Effector memory CD4-positive, alpha-beta T cell (primary cell): ENCODE measurements around the gene PVALB.

ENCODE experiments used
- DNase-seq, 3 donors: peaks; one replicate each; pipeline ENCODE4 v3.0.0-alpha.2; 2020
- H3K27ac ChIP-seq: 2 replicates; pipeline ENCODE4 v1.7.0; 2013; ENCODE audit warnings: mild to moderate bottlenecking, low read length, moderate library complexity; ENCODE audit not compliant: insufficient read depth, poor library complexity, severe bottlenecking
- H3K27me3 ChIP-seq: replicated peaks from 2 replicates; pipeline ENCODE4 v1.7.0; 2013; ENCODE audit warnings: mild to moderate bottlenecking, low read length; ENCODE audit not compliant: insufficient read depth, control insufficient read depth, poor library complexity, severe bottlenecking
- H3K36me3 ChIP-seq: 2 replicates; pipeline ENCODE4 v1.7.0; 2013; ENCODE audit warnings: mild to moderate bottlenecking, low read length, moderate library complexity; ENCODE audit not compliant: control insufficient read depth, insufficient read depth
- H3K4me1 ChIP-seq: 2 replicates; pipeline ENCODE4 v1.7.0; 2013; ENCODE audit warnings: low read length, mild to moderate bottlenecking; ENCODE audit not compliant: control insufficient read depth, insufficient read depth, poor library complexity, severe bottlenecking
- H3K4me3 ChIP-seq: 2 replicates; pipeline ENCODE4 v1.7.0; 2013; ENCODE audit warnings: low read length, low read depth, mild to moderate bottlenecking; ENCODE audit not compliant: insufficient read depth, poor library complexity, severe bottlenecking
- H3K9me3 ChIP-seq: 2 replicates; pipeline ENCODE4 v1.7.0; 2013; ENCODE audit warnings: mild to moderate bottlenecking, low read length, moderate library complexity; ENCODE audit not compliant: control insufficient read depth

Gene PVALB

GRCh38 chr22:36815558-36816338 lies 1.1 kb downstream of the PVALB start:
- no peak overlapping the region for H3K27ac ChIP-seq
- H3K27me3 ChIP-seq: peaks cover 31% of the 10 kb centered on the region

GRCh38 chr22:36814801-36815200 lies 2.0 kb downstream of the PVALB start:
- DNase-seq: no peak
- no peaks in the 10 kb centered on the region for H3K9me3 ChIP-seq
- H3K4me1 ChIP-seq: peaks cover 10% of the 10 kb centered on the region
- H3K27ac ChIP-seq: no peak overlapping the region
- no peaks in the 10 kb centered on the region for H3K36me3 ChIP-seq
- no peak overlapping the region for H3K4me3 ChIP-seq
- peaks cover 31% of the 10 kb centered on the region for H3K27me3 ChIP-seq

More at GRCh38 chr22:36815558-36816338, 1.1 kb downstream of the PVALB start:
- no peaks in the 10 kb centered on the region for H3K9me3 ChIP-seq
- H3K4me3 ChIP-seq: no peak overlapping the region
- no peak for DNase-seq
- H3K4me1 ChIP-seq: peaks cover 10% of the 10 kb centered on the region
- no peaks in the 10 kb centered on the region for H3K36me3 ChIP-seq

GRCh38 chr22:36811094-36811800 lies 5.6 kb downstream of the PVALB start:
- H3K4me3 ChIP-seq: no peak overlapping the region
- no peak for DNase-seq
- no peaks in the 10 kb centered on the region for H3K36me3 ChIP-seq
- no peak overlapping the region for H3K27ac ChIP-seq
- H3K27me3 ChIP-seq: peaks cover 12% of the 10 kb centered on the region
- H3K9me3 ChIP-seq: no peaks in the 10 kb centered on the region
- H3K4me1 ChIP-seq: peaks cover 1% of the 10 kb centered on the region

GRCh38 chr22:36809351-36809750 lies 7.5 kb downstream of the PVALB start:
- H3K27ac ChIP-seq: no peak overlapping the region
- H3K4me1 ChIP-seq: no peaks in the 10 kb centered on the region
- no peaks in the 10 kb centered on the region for H3K9me3 ChIP-seq
- no peak for DNase-seq
- H3K27me3 ChIP-seq: no peaks in the 10 kb centered on the region
- H3K4me3 ChIP-seq: no peak overlapping the region
- no peaks in the 10 kb centered on the region for H3K36me3 ChIP-seq

GRCh38 chr22:36808721-36809344 lies 8.0 kb downstream of the PVALB start:
- H3K27me3 ChIP-seq: no peaks in the 10 kb centered on the region
- no peak overlapping the region for H3K27ac ChIP-seq
- no peaks in the 10 kb centered on the region for H3K36me3 ChIP-seq
- H3K9me3 ChIP-seq: no peaks in the 10 kb centered on the region
- DNase-seq: no peak
- no peaks in the 10 kb centered on the region for H3K4me1 ChIP-seq
- H3K4me3 ChIP-seq: no peak overlapping the region

GRCh38 chr22:36807627-36808026 lies 9.2 kb downstream of the PVALB start:
- no peak for DNase-seq
- no peaks in the 10 kb centered on the region for H3K9me3 ChIP-seq
- H3K27ac ChIP-seq: no peak overlapping the region
- no peaks in the 10 kb centered on the region for H3K4me1 ChIP-seq
- peaks cover 5% of the 10 kb centered on the region for H3K27me3 ChIP-seq
- no peak overlapping the region for H3K4me3 ChIP-seq
- no peaks in the 10 kb centered on the region for H3K36me3 ChIP-seq

- Histone ChIP-seq H3K4me1 (no peaks in the 10 kb centered on the region), H3K27me3 (peaks cover 5% of the 10 kb centered on the region)
Observed at GRCh38 chr22:36806835-36807234, 10.0 kb downstream of the PVALB start.

GRCh38 chr22:36803358-36803757 lies 13.5 kb downstream of the PVALB start:
- Histone ChIP-seq H3K4me3 (no peak overlapping the region), H3K4me1 (no peaks in the 10 kb centered on the region), H3K9me3 (no peaks in the 10 kb centered on the region), H3K27me3 (peaks cover 5% of the 10 kb centered on the region), H3K27ac (no peak overlapping the region), H3K36me3 (no peaks in the 10 kb centered on the region)
- DNase-seq: no peak

More at GRCh38 chr22:36806835-36807234, 10.0 kb downstream of the PVALB start:
- H3K36me3 ChIP-seq: no peaks in the 10 kb centered on the region
- no peak overlapping the region for H3K27ac ChIP-seq
- no peak overlapping the region for H3K4me3 ChIP-seq
- no peaks in the 10 kb centered on the region for H3K9me3 ChIP-seq
- DNase-seq: no peak

- Histone ChIP-seq H3K4me1 (no peaks in the 10 kb centered on the region), H3K9me3 (no peaks in the 10 kb centered on the region)
Observed at GRCh38 chr22:36798674-36799066, 18.2 kb downstream of the PVALB start.

More at GRCh38 chr22:36798674-36799066, 18.2 kb downstream of the PVALB start:
- no peak for DNase-seq
- Histone ChIP-seq H3K27me3 (peaks cover 5% of the 10 kb centered on the region), H3K27ac (no peak overlapping the region), H3K36me3 (no peaks in the 10 kb centered on the region), H3K4me3 (no peak overlapping the region)
